ENCODE results near the gene TENM4.

DNA sequence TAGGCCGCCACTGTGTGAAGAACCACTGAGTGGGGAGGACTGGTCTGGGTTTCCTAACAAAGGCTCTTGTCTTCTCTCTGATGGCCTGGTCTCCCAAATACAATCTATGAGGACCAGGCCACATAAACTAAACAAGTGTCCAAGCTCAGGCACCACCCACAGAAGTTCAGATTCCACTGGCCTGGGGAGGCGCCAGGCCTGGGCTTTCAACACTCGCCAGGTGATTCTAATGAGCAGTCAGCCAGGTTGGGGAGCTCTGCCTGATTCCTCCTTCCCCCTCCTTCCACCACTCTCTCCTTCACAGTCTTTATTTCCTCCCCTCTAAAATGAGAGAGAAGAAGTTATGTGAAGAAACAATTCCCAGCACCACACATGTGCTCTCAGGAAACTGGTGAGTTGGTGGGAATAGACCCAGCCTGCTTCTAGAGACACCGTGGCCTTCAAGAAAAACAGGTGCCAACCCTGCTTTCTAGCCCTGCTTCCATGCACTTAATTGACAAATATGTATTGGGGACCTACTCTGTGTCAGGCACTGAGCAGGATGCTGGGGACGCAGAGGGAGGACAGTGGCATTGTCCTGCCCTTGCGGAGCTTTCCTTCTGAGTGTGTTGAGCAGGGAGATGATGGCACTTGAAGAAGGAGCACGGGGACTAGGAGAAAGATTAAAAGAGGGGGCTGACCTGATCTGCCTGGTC is 242.5 kb downstream of the TENM4 start:
- TF ChIP-seq POLR2A (IDR thresholded peaks at IDR 0.05), result no peak
- TF ChIP-seq, protein P1, sequence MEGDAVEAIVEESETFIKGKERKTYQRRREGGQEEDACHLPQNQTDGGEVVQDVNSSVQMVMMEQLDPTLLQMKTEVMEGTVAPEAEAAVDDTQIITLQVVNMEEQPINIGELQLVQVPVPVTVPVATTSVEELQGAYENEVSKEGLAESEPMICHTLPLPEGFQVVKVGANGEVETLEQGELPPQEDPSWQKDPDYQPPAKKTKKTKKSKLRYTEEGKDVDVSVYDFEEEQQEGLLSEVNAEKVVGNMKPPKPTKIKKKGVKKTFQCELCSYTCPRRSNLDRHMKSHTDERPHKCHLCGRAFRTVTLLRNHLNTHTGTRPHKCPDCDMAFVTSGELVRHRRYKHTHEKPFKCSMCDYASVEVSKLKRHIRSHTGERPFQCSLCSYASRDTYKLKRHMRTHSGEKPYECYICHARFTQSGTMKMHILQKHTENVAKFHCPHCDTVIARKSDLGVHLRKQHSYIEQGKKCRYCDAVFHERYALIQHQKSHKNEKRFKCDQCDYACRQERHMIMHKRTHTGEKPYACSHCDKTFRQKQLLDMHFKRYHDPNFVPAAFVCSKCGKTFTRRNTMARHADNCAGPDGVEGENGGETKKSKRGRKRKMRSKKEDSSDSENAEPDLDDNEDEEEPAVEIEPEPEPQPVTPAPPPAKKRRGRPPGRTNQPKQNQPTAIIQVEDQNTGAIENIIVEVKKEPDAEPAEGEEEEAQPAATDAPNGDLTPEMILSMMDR (IDR thresholded peaks at IDR 0.05), result no peak

All from Peyer's patch (tissue), 4 donors.